HG03159 (cell line): ENCODE data around the gene ENTREP1.

Experiments used
- ATAC-seq: cut with Tn5 transposase; IDR thresholded peaks from one replicate; pipeline ENCODE4 v1.9.1; 2021; ENCODE audit warnings: mild to moderate bottlenecking, moderate library complexity; ENCODE audit not compliant: unreplicated experiment

The ENTREP1 gene

GRCh38 chr9:69363191-69363590 lies 38.2 kb downstream of the ENTREP1 start:
- no peak for ATAC-seq

DNA sequence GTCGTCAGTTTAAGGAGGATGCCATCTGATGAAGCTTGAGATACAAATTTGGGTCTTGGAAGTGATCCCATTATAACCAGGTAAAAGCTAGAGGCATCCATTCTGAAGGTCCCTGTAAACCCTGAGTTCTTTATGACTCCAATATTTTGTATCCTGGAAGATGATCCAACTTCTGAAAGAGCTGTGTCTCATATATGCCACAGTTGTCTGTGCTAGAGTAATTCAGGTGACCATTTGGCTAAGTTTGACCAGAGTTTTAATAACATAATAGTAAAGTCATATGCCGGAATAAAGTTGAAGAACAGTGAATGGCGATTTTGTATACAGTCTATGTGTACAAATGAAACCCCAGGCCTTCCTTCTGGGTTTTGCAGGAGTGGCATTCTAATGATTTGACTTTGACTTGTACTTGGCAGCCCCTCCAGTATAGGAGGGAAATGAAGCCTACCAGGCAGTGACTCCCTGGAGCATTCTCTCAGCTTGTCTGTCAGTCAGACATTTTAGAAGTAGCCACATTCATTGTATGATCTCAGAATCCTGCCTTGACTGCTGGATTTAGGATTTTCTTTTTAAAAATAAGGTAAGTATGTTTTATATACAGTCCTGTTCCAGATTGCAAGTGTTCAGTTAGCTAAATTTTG lies 39.6 kb downstream of the ENTREP1 start:
- no peak for ATAC-seq

- no peak for ATAC-seq
Measured at GRCh38 chr9:69370430-69370829, 45.4 kb downstream of the ENTREP1 start.

DNA sequence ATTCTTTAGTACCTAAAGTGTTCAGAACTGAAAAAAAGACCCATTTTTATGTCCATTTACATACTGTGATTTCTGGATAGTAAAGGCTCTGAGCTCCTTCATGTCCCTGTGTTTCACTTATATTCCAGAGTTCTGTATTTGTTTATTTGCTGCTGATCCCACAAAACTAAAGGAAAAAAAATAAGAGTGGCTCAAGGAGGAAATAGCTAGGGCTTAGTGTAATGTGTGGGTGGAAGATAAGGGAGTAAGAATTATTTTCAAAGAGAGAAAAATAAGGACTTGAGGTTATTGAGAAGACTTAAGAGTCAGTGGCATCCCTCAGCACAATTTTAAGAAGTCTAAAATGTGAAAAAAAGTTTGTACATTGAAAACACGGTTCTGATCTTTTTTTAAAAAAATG lies 46.0 kb downstream of the ENTREP1 start:
- no peak for ATAC-seq

- ATAC-seq: no peak
Measured at GRCh38 chr9:69376651-69377050, 51.6 kb downstream of the ENTREP1 start.

- no peak for ATAC-seq
Measured at GRCh38 chr9:69377291-69377690, 52.3 kb downstream of the ENTREP1 start.

DNA sequence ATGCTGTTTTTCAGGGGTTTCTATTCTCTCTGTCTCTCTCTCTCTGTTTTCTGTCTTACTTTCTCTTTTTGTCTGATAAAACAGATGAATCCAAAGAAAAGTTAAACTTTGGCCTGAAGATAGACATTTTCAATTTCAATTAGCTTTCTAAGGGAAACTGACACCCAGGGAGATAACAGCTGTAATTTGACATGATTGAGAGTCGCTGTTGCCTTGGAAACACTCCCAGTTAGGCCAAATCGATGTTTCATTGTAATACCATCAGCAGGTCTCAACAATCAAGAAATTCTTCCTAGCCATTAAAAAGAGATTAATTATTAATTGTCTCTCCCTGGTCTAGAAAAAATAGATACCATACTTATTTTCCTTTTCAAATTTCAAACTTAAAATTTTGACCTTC lies 53.0 kb downstream of the ENTREP1 start:
- ATAC-seq: no peak

DNA sequence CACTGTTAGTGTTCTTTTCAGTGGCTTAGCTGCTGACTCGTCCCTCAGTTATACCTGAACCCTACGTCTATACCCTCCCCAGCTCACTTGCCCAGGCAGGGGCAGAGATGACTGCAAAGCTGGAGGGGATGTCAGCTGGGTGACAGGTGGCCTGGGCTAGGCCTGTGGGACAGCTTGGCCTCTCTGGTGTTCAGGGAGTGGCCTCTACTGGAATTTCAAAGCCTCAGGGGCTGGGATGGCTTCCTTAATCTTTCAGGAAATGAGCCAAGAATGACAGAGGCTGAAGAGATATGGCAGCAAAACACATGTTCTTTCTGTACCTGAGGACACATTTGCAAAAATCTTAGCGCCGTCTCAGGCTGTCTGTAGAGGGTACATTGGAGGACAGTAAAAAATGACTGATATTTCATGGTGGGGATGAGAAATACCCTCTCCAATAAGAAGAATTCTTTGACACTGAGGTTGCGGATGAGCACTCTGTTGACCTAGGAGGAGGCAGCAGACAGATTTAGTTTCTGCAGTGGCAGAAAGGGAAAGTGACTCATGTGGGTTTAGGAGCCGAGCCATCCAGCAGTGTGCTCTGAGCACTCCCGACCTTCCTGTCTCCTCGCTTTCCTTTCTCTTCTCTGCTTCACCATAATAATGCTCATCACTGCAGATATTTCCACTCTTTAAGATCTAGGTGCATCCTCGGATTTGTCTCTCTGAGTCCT lies 54.4 kb downstream of the ENTREP1 start:
- ATAC-seq: no peak

GRCh38 chr9:69380301-69380700 lies 55.3 kb downstream of the ENTREP1 start:
- ATAC-seq: no peak

- no peak for ATAC-seq
Measured at GRCh38 chr9:69380811-69381210, 55.8 kb downstream of the ENTREP1 start.

DNA sequence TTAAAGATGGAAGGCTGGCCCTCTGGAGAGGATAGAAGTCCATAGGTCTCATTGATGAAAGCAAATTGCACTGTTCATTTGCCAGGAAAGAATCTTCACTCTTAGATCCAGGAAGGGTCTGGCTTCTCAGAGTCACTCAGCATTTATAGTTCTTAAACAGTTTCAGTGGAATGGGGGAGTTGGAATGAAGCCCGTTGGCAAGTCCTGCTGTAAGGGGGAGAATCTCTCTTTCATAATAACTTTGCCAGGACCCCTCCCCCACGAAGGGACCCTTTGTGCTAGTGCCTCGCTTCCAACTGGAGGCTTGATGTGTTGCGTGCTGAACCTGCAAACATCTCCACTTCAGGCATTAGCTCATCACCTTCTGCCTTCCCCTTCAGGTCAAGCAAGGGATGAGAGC lies 57.1 kb downstream of the ENTREP1 start:
- no peak for ATAC-seq

DNA sequence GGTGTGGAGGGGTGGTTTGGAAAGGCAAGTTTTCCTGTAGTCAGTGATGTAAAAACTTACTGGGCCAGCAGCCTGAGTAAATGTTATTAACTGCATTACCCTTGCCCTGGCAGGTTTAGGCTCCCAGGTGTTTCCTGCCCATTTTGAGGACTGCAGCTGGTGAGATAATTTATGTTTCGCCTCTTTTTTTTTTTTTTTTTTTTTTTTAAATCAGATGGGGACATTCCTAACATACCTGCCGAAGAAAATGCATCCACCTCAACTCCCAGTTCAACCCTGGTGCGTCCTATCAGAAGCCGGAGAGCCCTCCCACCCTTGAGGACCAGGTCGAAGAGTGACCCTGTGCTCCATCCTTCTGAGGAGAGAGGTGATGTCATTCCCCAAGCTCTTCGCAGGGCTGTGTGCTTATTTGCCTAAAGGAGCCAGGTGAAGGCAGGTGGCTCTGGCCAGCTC lies 60.6 kb downstream of the ENTREP1 start:
- no peak for ATAC-seq

DNA sequence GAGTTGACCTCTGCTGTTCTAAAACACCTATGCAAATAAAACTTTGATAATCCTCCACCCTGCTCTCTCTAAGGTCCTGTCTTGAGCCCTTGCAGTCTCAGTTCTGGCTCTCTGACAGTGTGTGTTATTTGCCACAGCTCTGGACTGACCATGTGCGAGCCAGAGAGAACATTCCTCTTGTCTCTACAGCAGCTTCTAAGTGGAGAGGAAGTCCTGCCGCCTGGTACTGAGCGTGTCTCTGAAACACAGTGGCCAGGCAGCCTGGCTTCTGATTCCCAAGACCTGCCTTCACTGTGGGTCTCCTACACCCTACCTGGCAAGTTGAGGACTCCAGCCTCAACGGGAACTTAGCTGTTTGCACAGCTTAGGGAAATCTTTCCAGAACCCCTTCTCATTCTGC lies 61.6 kb downstream of the ENTREP1 start:
- no peak for ATAC-seq

DNA sequence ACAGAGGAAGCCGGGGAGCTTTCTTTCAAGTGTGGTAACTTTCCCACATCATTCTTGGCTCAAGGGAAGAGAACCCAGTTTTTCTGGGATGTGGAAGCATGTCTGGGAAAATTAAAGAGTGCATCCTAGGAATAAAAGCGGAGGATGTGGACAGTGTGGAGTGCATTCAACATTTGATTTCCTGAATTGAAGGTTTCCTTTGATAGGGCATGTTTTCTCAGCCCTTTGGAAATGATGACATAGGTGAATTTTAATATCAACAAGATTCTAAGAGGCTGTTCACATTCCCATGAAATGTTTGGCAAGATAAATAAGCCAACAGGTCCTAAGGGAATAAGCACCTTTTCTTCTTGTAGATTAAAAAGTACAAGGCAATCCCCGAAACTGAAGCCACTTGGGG lies 63.6 kb downstream of the ENTREP1 start:
- ATAC-seq: no peak

DNA sequence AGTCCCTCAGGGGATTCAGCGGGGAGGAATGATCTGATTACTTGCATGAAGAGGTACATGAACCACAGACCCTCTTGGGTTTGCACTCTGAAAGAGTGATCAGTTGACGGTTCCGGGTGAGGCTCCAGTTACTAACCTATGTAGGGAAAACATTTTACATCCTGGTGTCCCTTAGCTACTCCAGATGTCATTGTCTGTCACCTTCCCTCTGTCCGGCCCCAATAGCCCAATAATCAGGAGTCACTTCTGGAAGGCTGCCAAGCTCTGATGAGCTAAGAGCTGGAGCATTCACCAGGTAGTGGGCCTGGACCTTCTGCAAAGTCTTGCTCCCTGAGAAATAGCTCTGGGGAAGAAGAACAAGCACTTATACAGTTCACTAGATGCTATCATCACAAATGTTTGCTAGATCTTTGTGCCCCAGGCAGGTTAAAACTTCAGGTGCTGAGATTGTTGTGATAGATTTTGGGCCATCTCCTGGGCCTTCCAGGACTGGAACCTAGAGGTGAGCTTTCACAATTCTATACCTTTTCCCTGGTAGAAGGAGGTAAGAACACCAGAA lies 64.5 kb downstream of the ENTREP1 start:
- ATAC-seq: no peak

- ATAC-seq: no peak
Measured at GRCh38 chr9:69391487-69391886, 66.5 kb downstream of the ENTREP1 start.

GRCh38 chr9:69391946-69392345 lies 66.9 kb downstream of the ENTREP1 start:
- no peak for ATAC-seq

DNA sequence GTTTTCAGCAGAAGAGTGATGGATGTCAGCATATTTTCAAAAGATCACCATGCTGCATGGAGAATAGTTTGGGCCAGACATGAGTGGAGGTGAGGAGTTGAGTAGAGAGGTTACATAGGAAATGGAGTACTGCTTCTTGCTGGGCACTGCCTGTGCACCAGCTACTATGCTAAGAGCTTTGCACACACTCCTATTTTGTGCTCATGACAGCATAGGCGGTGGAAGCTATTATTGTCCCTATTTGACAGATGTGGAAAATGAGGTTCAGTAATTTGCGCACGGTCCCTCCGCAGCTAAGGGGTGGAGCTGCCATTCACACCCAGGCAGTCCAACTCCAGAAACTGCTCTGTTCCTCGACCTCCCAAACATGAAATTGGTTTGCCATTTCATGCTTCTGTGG lies 67.8 kb downstream of the ENTREP1 start:
- ATAC-seq: no peak

DNA sequence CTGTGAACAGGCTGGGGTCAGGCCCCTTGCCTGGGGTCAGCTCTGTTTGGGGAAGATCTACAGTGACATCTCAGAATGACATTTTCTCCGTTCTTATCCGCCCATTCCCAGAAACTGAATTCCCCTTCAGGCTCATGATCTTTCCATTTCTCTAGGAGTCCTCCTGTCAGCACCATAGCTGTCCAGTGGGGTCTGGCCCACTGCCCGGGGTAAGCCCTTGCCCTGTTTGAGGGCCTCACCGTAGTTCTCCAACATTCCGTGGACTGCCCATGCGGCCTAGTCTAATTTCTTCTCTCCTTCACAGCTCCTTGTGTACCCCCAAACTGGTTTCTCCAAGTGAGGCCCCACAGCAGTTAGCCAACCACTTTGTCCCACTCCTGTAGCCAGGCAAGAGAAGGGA lies 68.4 kb downstream of the ENTREP1 start:
- ATAC-seq: no peak

DNA sequence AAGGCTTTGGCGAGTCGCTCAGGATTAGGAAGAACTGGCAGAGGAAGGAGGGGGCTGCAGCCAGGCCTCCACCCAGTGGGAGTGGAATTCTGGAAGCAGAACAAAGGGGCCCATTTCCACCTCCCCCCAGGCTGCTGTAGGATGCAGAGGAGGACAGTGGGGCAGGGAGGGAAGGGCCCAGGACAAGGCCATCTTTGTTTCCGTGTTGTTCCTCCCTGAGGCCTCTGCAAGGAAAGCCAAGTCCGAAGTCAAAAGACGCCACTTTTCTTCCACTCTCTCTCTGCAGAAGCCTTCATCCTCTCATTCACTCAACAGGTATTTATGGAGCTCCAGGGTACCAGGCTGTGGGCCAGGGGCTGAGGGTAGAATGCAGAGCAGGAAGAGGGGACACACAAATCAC lies 70.7 kb downstream of the ENTREP1 start:
- no peak for ATAC-seq

GRCh38 chr9:69396759-69397158 lies 71.7 kb downstream of the ENTREP1 start:
- no peak for ATAC-seq
